Upper lobe of left lung (tissue), 6 donors: ENCODE data around the gene BMERB1. TPM values are rescaled to one million over a fixed set of nuclear protein-coding genes. Genes with fewer than 3 reads are reported as not detected.

Source experiments
- ATAC-seq, 2 donors: fragments of 200-7000 bp; cut with Tn5 transposase; one replicate each; pipeline ENCODE4 v1.9.1; 2022; ENCODE audit warnings: mild to moderate bottlenecking in 2 of 2, moderate library complexity in 2 of 2; ENCODE audit not compliant: low FRiP score in 2 of 2
- DNase-seq, 2 donors: peaks; one replicate each; pipeline ENCODE4 v3.0.0-alpha.2; 2019 to 2020
- H3K27ac ChIP-seq, 4 donors: fragments of 200-600 bp; sonication (generic); one replicate each; pipeline ENCODE4 v1.5.1; 2016 to 2019
- H3K27me3 ChIP-seq, 4 donors: fragments of 200-600 bp; sonication (generic); one replicate each; pipeline ENCODE4 v1.5.1; 2017 to 2019
- H3K36me3 ChIP-seq, 4 donors: fragments of 200-600 bp; sonication (generic); one replicate each; pipeline ENCODE4 v1.5.1; 2016 to 2019
- H3K4me1 ChIP-seq, 4 donors: fragments of 200-600 bp; sonication (generic); one replicate each; pipeline ENCODE4 v1.5.1; 2018 to 2019
- H3K4me3 ChIP-seq, 4 donors: fragments of 200-600 bp; sonication (generic); one replicate each; pipeline ENCODE4 v1.5.1; 2017 to 2019; ENCODE audit warnings: mild to moderate bottlenecking in 2 of 4, moderate library complexity in 1 of 4
- H3K9me3 ChIP-seq, 4 donors: fragments of 200-600 bp; sonication (generic); one replicate each; pipeline ENCODE4 v1.5.1; 2018 to 2019
- EP300 ChIP-seq, 4 donors: sonication (generic); formaldehyde crosslinking; IDR thresholded peaks; one replicate each; pipeline ENCODE4 v1.5.1; 2017; ENCODE audit warnings: antibody characterized with exemption in 4 of 4, control low read depth in 2 of 4
- POLR2A ChIP-seq, 4 donors: fragments of 450-650 bp; IDR thresholded peaks; one replicate each; pipeline ENCODE4 v1.5.1; 2016 to 2017; ENCODE audit warnings: antibody characterized with exemption in 4 of 4, mild to moderate bottlenecking in 2 of 4
- POLR2AphosphoS5 ChIP-seq, 2 donors: sonication (generic); formaldehyde crosslinking; IDR thresholded peaks; one replicate each; pipeline ENCODE4 v1.5.1; 2017; ENCODE audit warnings: antibody characterized with exemption in 2 of 2
- WGBS, 2 donors: methylation state at CpG; one replicate each; pipeline ENCODE4 v1.1.5; 2017 to 2018; 5-methylcytosine and 5-hydroxymethylcytosine counted together
- total RNA-seq, 6 donors: library from RNA; depleted of rRNA in 4 of 6; stranded (reverse); fragments of >200 nt in 4 of 6; gene quantifications; one replicate each; pipeline versions ENCODE4 v1.1.0 to v1.2.1, GENCODE V29; 2016 to 2021
- TF ChIP-seq, protein P1 (sequence below), 6 experiments: fragments of 450-650 bp in 4 of 6; fragments of 200-600 bp in 2 of 6; sonication (generic) in 2 of 6; IDR thresholded peaks; one replicate each; pipeline ENCODE4 v1.5.1; 2016 to 2019; ENCODE audit warnings: antibody characterized with exemption in 6 of 6
- donor health status: DM: no; HTN: no; CAD: no; lungs with moderate emphysema.
- donor health status: DM: no; HTN: yes; CAD: no; lungs with severe emphysema.

The BMERB1 gene
- total RNA-seq, 6 donors from 2014 or later: 5.2 to 27.6 (median 16.1) TPM

DNA sequence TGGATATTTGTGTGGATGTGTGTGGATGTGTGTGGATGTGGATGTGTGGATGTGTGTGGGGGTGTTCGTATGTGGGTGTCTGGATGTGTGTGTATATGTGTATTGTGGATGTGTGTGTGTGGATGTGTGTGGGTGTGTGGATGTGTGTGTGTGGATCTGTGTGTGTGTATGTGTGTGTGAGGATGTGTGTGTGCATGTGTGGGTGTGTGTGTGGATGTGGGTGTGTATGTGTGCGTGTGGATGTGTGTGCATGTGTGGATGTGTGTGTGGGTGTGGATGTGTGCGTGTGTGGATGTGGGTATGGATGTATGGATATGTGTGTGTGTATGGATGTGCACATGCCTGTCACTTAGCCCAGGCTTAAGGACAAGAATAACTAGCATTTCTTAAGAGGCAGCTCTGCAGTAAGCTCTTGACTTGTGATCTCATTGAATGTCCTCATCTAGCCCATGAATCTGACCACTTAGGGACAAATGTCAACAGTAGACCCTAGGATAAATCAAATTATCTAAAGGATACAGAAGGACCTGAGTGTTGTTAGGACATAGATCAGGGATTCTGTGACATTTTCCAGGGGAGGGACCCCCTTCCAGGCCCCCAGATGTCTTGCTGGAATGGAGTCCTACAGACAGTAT lies 83.5 kb downstream of the BMERB1 start:
- H3K9me3 ChIP-seq: no peaks in the 10 kb centered on the region
- no peaks in the 10 kb centered on the region for H3K27me3 ChIP-seq
- peaks cover 34 to 44% (median 40%) of the 10 kb centered on the region in 4 donors for H3K4me1 ChIP-seq
- WGBS, 2 donors: 87 to 88% methylated on average over 3 of the region's 3 CpGs
- peak overlapping the region in 2 of 4 donors; percentile 18 to 44 for H3K27ac ChIP-seq
- no peak overlapping the region for H3K4me3 ChIP-seq
- no peaks in the 10 kb centered on the region for H3K36me3 ChIP-seq
- ATAC-seq: no peak
- no peak for DNase-seq
- TF ChIP-seq POLR2A (IDR thresholded peaks at IDR 0.05) (no peak), EP300 (IDR thresholded peaks at IDR 0.05) (no peak), POLR2AphosphoS5 (IDR thresholded peaks at IDR 0.05) (no peak)
- TF ChIP-seq, protein P1, sequence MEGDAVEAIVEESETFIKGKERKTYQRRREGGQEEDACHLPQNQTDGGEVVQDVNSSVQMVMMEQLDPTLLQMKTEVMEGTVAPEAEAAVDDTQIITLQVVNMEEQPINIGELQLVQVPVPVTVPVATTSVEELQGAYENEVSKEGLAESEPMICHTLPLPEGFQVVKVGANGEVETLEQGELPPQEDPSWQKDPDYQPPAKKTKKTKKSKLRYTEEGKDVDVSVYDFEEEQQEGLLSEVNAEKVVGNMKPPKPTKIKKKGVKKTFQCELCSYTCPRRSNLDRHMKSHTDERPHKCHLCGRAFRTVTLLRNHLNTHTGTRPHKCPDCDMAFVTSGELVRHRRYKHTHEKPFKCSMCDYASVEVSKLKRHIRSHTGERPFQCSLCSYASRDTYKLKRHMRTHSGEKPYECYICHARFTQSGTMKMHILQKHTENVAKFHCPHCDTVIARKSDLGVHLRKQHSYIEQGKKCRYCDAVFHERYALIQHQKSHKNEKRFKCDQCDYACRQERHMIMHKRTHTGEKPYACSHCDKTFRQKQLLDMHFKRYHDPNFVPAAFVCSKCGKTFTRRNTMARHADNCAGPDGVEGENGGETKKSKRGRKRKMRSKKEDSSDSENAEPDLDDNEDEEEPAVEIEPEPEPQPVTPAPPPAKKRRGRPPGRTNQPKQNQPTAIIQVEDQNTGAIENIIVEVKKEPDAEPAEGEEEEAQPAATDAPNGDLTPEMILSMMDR (IDR thresholded peaks at IDR 0.05): no peak

DNA sequence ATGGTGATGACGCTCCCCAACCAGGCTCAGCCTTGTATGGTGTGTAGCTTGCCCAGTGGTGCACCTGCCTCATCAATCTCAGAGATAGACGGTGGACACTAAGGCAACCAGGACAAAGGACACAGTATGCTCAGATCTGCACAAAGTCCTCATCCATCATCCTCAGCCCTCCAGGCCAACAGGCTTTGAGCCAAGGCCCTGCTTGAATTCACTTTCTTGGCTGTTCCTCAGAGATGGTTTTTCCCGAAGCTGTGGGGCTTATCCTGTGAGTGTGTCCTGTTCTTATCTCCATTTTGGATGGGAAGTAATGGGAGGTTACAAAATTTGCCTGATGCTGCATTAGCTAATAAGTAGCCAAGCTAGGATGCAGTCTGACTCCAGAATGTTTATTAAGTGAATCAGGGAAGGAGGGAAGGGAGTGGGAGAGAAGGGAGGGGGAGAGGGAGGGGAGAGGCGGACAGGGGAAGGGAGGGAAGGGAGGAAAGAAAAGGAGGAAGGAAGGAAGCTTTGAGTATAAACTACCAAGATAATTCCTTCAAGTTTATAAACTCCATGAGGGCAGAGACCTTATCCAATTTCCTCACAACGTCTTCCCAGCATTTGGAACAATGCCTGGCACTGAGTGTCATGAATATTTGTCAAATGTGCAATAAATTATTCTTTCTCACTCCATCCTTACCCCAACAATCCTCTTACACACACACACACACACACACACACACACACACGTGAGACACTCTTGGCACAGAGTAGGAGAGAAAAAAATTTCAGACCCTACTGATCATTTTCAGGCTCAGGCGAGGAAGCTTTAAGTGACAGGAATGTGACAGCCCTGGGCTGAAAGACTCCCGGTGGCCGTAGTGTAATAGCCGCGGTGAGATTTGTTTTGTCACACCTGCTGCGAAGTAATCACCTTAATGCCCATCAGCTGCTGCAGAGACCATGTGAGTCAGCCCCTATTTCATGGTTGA lies 84.3 kb downstream of the BMERB1 start:
- no peaks in the 10 kb centered on the region for H3K36me3 ChIP-seq
- DNase-seq (peak in 1 of 2 donors; percentile 34), ATAC-seq (peak; percentile 52 to 80)
- H3K9me3 ChIP-seq: no peaks in the 10 kb centered on the region
- H3K27ac ChIP-seq: peak overlapping the region in 3 of 4 donors; percentile 13 to 44 (median 18)
- no peak overlapping the region for H3K4me3 ChIP-seq
- no peaks in the 10 kb centered on the region for H3K27me3 ChIP-seq
- TF ChIP-seq POLR2A (IDR thresholded peaks at IDR 0.05): no peak
- TF ChIP-seq EP300 (IDR thresholded peaks at IDR 0.05): peak in 1 of 4 donors; percentile 8
- TF ChIP-seq, protein P1 (IDR thresholded peaks at IDR 0.05): no peak
- peak in 1 of 2 donors; percentile 63 for TF ChIP-seq POLR2AphosphoS5 (IDR thresholded peaks at IDR 0.05)
- peaks cover 41 to 51% (median 48%) of the 10 kb centered on the region in 4 donors for H3K4me1 ChIP-seq
- WGBS, 2 donors: 45 to 54% methylated on average over 11 to 12 of the region's 12 CpGs

DNA sequence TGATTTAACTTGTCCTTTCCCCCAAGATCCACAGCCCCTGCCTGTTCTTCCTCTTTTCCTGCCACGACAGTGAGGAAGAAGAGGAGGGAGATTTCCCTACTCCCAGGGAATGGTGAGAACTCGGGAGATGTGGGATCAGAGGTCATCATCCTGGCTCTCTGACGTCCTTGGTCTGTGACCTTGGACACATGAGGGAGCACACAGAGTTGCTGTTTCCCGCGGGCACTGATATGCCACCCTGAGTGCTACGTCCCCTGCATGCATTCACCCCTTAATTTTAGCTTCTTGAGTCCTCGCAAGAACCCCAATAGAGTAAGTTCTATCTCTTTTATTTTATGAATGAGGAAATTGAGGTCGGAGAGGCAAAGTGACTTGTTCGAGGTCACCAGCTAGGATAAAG lies 85.4 kb downstream of the BMERB1 start:
- 73 to 75% methylated on average over 9 of the region's 9 CpGs for WGBS, 2 donors
- H3K27ac ChIP-seq: peak overlapping the region in 2 of 4 donors; percentile 13 to 18
- ATAC-seq (no peak), DNase-seq (no peak)
- no peaks in the 10 kb centered on the region for H3K27me3 ChIP-seq
- no peak overlapping the region for H3K4me3 ChIP-seq
- no peaks in the 10 kb centered on the region for H3K36me3 ChIP-seq
- TF ChIP-seq POLR2A (IDR thresholded peaks at IDR 0.05) (no peak), POLR2AphosphoS5 (IDR thresholded peaks at IDR 0.05) (no peak), EP300 (IDR thresholded peaks at IDR 0.05) (no peak)
- TF ChIP-seq, protein P1 (IDR thresholded peaks at IDR 0.05): no peak
- H3K9me3 ChIP-seq: no peaks in the 10 kb centered on the region
- peaks cover 42 to 52% (median 48%) of the 10 kb centered on the region in 4 donors for H3K4me1 ChIP-seq

DNA sequence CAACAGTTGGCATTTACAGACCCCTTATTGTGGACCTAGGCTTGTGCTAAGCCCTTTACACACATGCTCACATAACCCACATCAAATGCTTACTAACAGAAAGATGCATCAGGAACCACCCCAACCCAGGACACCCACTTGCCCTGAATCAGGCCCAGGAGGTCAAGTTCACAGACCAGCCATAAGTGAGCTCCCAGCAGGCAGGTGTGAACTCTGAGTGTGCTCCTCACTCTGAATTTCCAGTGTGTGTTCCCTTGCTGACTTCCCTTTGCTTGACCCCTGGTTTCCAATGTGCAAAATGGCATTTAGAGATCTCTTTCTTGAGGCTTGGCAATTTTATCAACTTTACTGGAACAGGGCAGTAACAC lies 87.0 kb downstream of the BMERB1 start:
- Histone ChIP-seq H3K4me1 (peaks cover 42 to 52% (median 48%) of the 10 kb centered on the region in 4 donors), H3K27me3 (no peaks in the 10 kb centered on the region), H3K27ac (peak overlapping the region in 3 of 4 donors; percentile 12 to 30 (median 24)), H3K9me3 (no peaks in the 10 kb centered on the region), H3K36me3 (no peaks in the 10 kb centered on the region), H3K4me3 (no peak overlapping the region)
- ATAC-seq (no peak), DNase-seq (no peak)
- TF ChIP-seq, protein P1 (IDR thresholded peaks at IDR 0.05): no peak
- TF ChIP-seq POLR2A (IDR thresholded peaks at IDR 0.05) (no peak), EP300 (IDR thresholded peaks at IDR 0.05) (no peak), POLR2AphosphoS5 (IDR thresholded peaks at IDR 0.05) (no peak)
